ENCODE data around the gene ATP6V0A4. TPM values are rescaled to one million over a fixed set of nuclear protein-coding genes. Genes with fewer than 3 reads are reported as not detected.

Gene ATP6V0A4
- total RNA-seq, 2 donors from 2014 or later, result 0.29 to 0.44 TPM

DNA sequence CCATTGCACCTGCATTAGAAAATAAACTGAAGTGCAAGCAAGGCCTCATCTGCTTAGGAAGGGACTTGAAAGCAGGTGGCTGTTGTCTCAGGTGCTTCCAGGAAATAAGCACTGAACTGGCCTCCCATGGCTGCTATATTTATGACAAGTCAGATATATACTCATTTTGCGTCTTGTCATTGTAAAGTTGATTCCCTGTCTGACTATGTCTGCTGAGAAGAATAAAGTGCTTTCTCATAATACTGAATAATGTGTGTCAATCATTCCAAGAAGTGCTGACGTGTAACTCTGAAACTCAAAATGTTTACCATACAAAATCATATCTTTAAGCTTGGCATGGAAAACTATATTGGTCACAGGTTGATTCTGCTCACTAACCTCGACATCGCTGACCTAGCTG is 51.9 kb downstream of the ATP6V0A4 start:
- H3K4me1 ChIP-seq (ENCODE audit: control insufficient read depth, insufficient read depth, low read length), result no peaks in the 10 kb centered on the region
- H3K27me3 ChIP-seq (ENCODE audit: control insufficient read depth, insufficient read depth, low read length, poor library complexity, severe bottlenecking), result peaks cover 19% of the 10 kb centered on the region
- no peak for DNase-seq
- Mint-ChIP-seq H3K4me3 (no peak overlapping the region), H3K27me3 (ENCODE audit: insufficient read depth) (peaks cover 11% of the 10 kb centered on the region), H3K4me1 (peaks cover 14% of the 10 kb centered on the region), H3K9me3 (no peaks in the 10 kb centered on the region), H3K27ac (no peak overlapping the region), H3K36me3 (ENCODE audit: low read depth) (no peaks in the 10 kb centered on the region)
- TF ChIP-seq, protein P1, sequence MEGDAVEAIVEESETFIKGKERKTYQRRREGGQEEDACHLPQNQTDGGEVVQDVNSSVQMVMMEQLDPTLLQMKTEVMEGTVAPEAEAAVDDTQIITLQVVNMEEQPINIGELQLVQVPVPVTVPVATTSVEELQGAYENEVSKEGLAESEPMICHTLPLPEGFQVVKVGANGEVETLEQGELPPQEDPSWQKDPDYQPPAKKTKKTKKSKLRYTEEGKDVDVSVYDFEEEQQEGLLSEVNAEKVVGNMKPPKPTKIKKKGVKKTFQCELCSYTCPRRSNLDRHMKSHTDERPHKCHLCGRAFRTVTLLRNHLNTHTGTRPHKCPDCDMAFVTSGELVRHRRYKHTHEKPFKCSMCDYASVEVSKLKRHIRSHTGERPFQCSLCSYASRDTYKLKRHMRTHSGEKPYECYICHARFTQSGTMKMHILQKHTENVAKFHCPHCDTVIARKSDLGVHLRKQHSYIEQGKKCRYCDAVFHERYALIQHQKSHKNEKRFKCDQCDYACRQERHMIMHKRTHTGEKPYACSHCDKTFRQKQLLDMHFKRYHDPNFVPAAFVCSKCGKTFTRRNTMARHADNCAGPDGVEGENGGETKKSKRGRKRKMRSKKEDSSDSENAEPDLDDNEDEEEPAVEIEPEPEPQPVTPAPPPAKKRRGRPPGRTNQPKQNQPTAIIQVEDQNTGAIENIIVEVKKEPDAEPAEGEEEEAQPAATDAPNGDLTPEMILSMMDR (conservative IDR thresholded peaks at IDR 0.05), result no peak
- H3K9me3 ChIP-seq (ENCODE audit: control insufficient read depth, low read length), result no peaks in the 10 kb centered on the region
- no peak overlapping the region for H3K27ac ChIP-seq (ENCODE audit: low read depth, low read length)
- no peaks in the 10 kb centered on the region for H3K36me3 ChIP-seq (ENCODE audit: control insufficient read depth, insufficient read depth, low read length)
- WGBS, 2 experiments (ENCODE audit: insufficient coverage in 1 of 2, insufficient read length in 1 of 2), result 71 to 96% methylated on average over 1 to 4 of the region's 4 CpGs
- H3K9ac ChIP-seq (ENCODE audit: extremely low read depth, low read length, poor library complexity, severe bottlenecking), result no peak overlapping the region
- no peak overlapping the region for H3K4me3 ChIP-seq (ENCODE audit: low read length)

DNA sequence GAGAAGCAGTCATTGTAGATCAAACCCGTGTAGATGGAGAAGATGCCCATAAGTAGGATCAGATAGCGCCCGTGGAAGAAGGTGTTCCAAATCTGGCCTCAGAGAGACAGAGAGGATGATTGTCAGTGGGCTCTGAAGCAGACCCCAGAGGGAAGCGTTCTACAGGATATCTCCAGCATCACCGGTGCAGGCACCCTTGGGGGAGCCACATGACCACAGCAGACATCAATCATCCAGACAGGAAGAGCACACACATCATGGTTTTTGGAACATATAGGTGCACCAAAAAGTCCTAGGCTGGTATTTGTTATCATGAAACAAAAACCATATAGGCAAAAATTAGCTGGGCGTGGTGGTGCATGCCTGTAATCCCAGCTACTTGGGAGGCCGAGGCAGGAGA is 52.8 kb downstream of the ATP6V0A4 start:
- Histone ChIP-seq H3K4me1 (ENCODE audit: control insufficient read depth, insufficient read depth, low read length) (no peaks in the 10 kb centered on the region), H3K27ac (ENCODE audit: low read depth, low read length) (no peak overlapping the region), H3K9ac (ENCODE audit: extremely low read depth, low read length, poor library complexity, severe bottlenecking) (no peak overlapping the region), H3K36me3 (ENCODE audit: control insufficient read depth, insufficient read depth, low read length) (no peaks in the 10 kb centered on the region), H3K9me3 (ENCODE audit: control insufficient read depth, low read length) (no peaks in the 10 kb centered on the region), H3K27me3 (ENCODE audit: control insufficient read depth, insufficient read depth, low read length, poor library complexity, severe bottlenecking) (peaks cover 10% of the 10 kb centered on the region), H3K4me3 (ENCODE audit: low read length) (no peak overlapping the region)
- Mint-ChIP-seq H3K27ac (no peak overlapping the region), H3K4me3 (no peak overlapping the region), H3K36me3 (ENCODE audit: low read depth) (no peaks in the 10 kb centered on the region), H3K4me1 (peaks cover 12% of the 10 kb centered on the region), H3K9me3 (no peaks in the 10 kb centered on the region), H3K27me3 (ENCODE audit: insufficient read depth) (peaks cover 9% of the 10 kb centered on the region)
- TF ChIP-seq, protein P1 (conservative IDR thresholded peaks at IDR 0.05), result no peak
- DNase-seq, result no peak
- WGBS, 2 experiments (ENCODE audit: insufficient coverage in 1 of 2, insufficient read length in 1 of 2), result 92 to 100% methylated on average over 6 to 7 of the region's 7 CpGs

DNA sequence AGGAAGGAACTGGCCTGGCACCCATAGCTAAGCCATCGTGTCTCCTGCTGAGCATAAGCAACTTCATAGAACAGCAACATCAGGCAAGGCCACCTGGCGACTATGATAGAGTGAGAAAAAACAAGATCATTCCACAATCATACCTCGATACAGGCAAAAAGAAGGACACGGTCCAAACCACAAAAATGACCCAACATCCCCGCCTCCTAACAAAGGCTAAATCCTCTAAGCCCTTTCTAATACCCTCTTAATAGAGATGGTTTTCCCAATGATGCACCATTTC is 56.6 kb downstream of the ATP6V0A4 start:
- H3K4me1 Mint-ChIP-seq, result peaks cover 3% of the 10 kb centered on the region

More for the DNA sequence above, 56.6 kb downstream of the ATP6V0A4 start:
- Histone ChIP-seq H3K4me1 (ENCODE audit: control insufficient read depth, insufficient read depth, low read length) (no peaks in the 10 kb centered on the region), H3K27me3 (ENCODE audit: control insufficient read depth, insufficient read depth, low read length, poor library complexity, severe bottlenecking) (no peaks in the 10 kb centered on the region), H3K9ac (ENCODE audit: extremely low read depth, low read length, poor library complexity, severe bottlenecking) (no peak overlapping the region), H3K36me3 (ENCODE audit: control insufficient read depth, insufficient read depth, low read length) (no peaks in the 10 kb centered on the region), H3K27ac (ENCODE audit: low read depth, low read length) (no peak overlapping the region), H3K4me3 (ENCODE audit: low read length) (no peak overlapping the region), H3K9me3 (ENCODE audit: control insufficient read depth, low read length) (no peaks in the 10 kb centered on the region)
- 83 to 95% methylated on average over 2 to 5 of the region's 5 CpGs for WGBS, 2 experiments (ENCODE audit: insufficient coverage in 1 of 2, insufficient read length in 1 of 2)
- TF ChIP-seq, protein P1 (conservative IDR thresholded peaks at IDR 0.05), result no peak
- DNase-seq, result no peak
- H3K27ac Mint-ChIP-seq, result no peak overlapping the region
- H3K27me3 Mint-ChIP-seq (ENCODE audit: insufficient read depth), result no peaks in the 10 kb centered on the region
- peaks cover 3% of the 10 kb centered on the region for H3K9me3 Mint-ChIP-seq
- no peak overlapping the region for H3K4me3 Mint-ChIP-seq
- H3K36me3 Mint-ChIP-seq (ENCODE audit: low read depth), result no peaks in the 10 kb centered on the region
